Activated naive CD4-positive, alpha-beta T cell treated with anti-CD3 and anti-CD28 coated beads for 36 hours (primary cell): ENCODE measurements around the gene LRP5. TPM values are rescaled to one million over a fixed set of nuclear protein-coding genes. Genes with fewer than 3 reads are reported as not detected.
"Not testable (repeated sequence)": the region's sequence is repeated elsewhere in the genome, so short reads cannot be mapped to it uniquely, and the experiment has no call there.

Experiments
- CTCF ChIA-PET: fragments of 350-600 bp; sonication (Branson Sonifier 250); formaldehyde crosslinking; loops from one replicate; lab custom pipeline; 2021; ENCODE audit warnings: antibody characterized with exemption; lab: Charles Lee
- DNase-seq: peaks from one replicate; pipeline ENCODE4 v3.0.0-alpha.2; 2020
- H3K27ac Mint-ChIP-seq: one replicate; pipeline ENCODE4 v1.8.0; 2021; ENCODE audit warnings: mild to moderate bottlenecking, mixed read lengths
- H3K27me3 Mint-ChIP-seq: one replicate; pipeline ENCODE4 v1.8.0; 2021; ENCODE audit warnings: low read depth, mixed read lengths
- H3K36me3 Mint-ChIP-seq: one replicate; pipeline ENCODE4 v1.8.0; 2021; ENCODE audit warnings: low read depth, mixed read lengths
- H3K4me1 Mint-ChIP-seq: one replicate; pipeline ENCODE4 v1.8.0; 2021; ENCODE audit warnings: low read depth, mixed read lengths
- H3K4me3 Mint-ChIP-seq: one replicate; pipeline ENCODE4 v1.8.0; 2021; ENCODE audit warnings: mild to moderate bottlenecking, moderate library complexity, mixed read lengths
- H3K9me3 Mint-ChIP-seq: one replicate; pipeline ENCODE4 v1.8.0; 2021; ENCODE audit warnings: mixed read lengths
- intact Hi-C: fragments of 100-400 bp; cut with micrococcal nuclease; formaldehyde crosslinking; loops from one replicate; pipeline ENCODE4 v1.15.1; 2023
- total RNA-seq, 2 experiments: library from RNA; stranded (reverse); gene quantifications; one replicate each; pipeline ENCODE4 v1.2.3, GENCODE V29; 2021

LRP5 gene
- total RNA-seq, 2 experiments from 2014 or later: 14.3 to 17.1 TPM

DNA sequence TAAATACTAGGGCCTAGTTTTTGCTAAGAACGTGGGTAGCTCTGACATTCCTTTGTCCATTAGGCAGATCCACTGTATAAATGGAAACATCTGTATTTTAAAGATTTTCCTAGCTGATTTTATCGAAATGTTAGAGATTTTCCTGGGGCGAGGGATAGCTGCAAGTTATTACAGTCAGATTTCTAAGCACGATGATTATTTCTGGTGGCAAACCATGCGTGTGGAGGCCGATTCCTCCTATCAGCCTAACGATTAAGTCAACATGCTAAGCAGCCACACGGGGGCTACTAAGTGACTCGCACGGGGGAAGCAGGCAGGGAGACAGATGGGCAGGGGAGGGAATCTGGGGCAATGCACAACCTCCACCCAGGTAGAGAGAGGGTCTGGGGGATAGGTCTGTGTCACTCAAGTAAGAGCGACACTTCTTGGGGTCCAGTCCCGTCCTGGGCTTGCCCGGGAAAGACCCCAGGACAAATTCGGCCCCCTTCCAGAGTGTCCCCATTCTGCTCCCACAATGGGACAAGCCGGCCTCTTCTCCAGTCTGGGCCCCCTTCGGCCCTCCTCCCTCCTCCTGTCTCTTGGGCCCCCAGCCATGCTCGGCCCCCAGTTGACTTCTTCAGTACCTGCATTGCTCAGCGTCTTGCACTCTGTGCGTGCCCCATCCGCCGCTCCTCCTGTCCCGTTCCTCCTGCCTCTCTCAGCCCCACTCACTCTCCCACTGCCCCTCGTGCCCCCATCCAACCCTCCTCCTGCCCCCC, 41.2 kb upstream of the LRP5 start:
- no peaks in the 10 kb centered on the region for H3K27me3 Mint-ChIP-seq
- H3K27ac Mint-ChIP-seq: peak overlapping the region; percentile 89
- peaks cover 34% of the 10 kb centered on the region for H3K4me1 Mint-ChIP-seq
- H3K9me3 Mint-ChIP-seq: no peaks in the 10 kb centered on the region
- CTCF ChIA-PET: interaction anchor here (1.0 to 6.4 kb wide), 8 partner anchors 11 to 176 kb away, joined by 3 to 62 read pairs (median 6); no protein-coding TSS in a partner anchor
- intact Hi-C loops: loop anchor here (1.0 kb wide), 1 partner anchor 26 kb away; no protein-coding TSS in a partner anchor
- H3K4me3 Mint-ChIP-seq: peak overlapping the region; percentile 96
- peak; percentile 77 for DNase-seq
- peaks cover 8% of the 10 kb centered on the region for H3K36me3 Mint-ChIP-seq

DNA sequence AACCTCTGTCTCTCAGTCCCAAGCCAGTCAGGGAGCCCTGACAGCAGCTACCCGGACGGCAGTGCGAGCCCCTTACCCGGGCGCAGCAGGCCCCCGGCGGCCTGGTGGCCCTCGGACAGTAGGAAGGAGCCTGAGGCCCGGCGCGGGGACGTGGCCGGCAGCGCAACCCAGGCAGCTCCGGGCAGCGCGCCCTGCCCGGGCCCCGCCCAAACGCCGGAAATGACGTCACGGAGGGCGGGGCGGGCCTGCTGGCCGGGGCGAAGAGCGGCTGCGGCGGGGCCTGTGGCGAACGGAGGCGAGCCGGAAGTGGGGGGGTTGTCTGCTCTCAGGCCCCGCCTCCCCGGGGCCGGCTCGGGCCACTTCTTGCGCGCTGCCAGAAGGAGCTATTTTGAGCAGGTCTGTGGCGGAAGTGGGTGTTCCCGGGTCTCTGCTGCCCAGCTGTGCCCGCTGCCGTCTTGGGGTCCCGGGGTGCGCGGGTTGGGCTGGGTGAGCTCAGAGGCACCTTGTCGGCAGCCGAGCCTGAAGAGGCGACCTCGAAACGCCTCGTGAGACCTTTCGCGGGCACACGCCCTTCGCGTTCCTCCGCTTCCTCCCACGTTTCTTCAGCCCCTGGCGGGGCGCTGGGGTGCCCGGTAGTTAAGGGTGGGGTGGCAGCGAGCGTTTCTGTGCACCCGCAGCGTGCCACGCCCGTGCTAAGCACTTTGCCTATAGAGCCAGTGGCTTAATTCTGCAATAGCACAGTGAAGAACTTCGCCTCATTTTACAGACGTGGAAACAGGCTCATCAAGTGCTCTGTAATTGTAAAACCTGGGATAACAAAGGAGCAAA, 40.4 kb upstream of the LRP5 start, which contains the start of gene C11orf24:
C11orf24 (minus strand) TSS at position 193 of the 828 bp plus-strand sequence. CDS start 8,206 bp downstream, outside the sequence.
- H3K27ac Mint-ChIP-seq: peak within 1 kb of the TSS; percentile 90
- intact Hi-C loops: loop anchor here (1.0 to 2.0 kb wide), 3 partner anchors 10 to 59 kb away; partner anchors contain the start of gene KMT5B
- H3K4me3 Mint-ChIP-seq: peak within 1 kb of the TSS; percentile 96
- no peaks in the 10 kb centered on the region for H3K27me3 Mint-ChIP-seq
- CTCF ChIA-PET: interaction anchor here (1.6 to 6.4 kb wide), 3 partner anchors 15 to 63 kb away, joined by 5 to 62 read pairs (median 18); no protein-coding TSS in a partner anchor
- H3K36me3 Mint-ChIP-seq: peaks cover 8% of the 10 kb centered on the region
- peaks cover 34% of the 10 kb centered on the region for H3K4me1 Mint-ChIP-seq
- no peaks in the 10 kb centered on the region for H3K9me3 Mint-ChIP-seq
- peak; percentile 93 for DNase-seq

DNA sequence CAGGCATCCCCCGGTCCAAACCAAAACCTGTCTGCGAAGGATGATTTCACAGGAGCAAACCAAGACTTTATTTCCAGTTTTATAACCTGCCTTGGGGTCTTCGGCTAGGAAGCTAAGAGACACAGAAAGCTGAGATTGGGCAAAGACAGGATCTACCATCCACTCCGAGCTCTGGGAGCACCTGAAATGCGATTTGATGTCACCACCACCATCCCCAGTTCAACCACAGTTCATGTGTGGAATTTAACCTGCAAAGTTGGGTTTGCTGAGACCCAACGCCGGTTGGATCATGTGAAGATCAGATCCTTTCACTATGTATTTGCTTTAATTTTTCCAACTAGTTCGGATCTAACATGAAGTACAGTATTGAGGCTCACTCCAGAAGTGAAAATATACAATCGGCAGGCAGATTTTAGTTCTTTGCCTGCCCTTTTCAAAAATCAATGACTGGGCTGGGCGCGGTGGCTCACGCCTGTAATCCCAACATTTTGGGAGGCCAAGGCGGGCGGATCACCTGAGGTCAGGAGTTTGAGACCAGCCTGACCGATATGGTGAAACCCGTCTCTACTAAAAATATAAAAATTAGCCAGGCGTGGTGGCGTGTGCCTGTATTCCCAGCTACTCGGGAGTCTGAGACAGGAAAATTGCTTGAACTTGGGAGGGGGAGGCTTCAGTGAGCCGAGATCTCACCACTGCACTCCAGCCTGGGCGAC, 39.2 kb upstream of the LRP5 start:
- Mint-ChIP-seq H3K27ac (no peak overlapping the region), H3K4me1 (peaks cover 32% of the 10 kb centered on the region), H3K36me3 (peaks cover 5% of the 10 kb centered on the region), H3K27me3 (no peaks in the 10 kb centered on the region), H3K4me3 (peak overlapping the region; percentile 96), H3K9me3 (no peaks in the 10 kb centered on the region)
- CTCF ChIA-PET: interaction anchor here (0.6 to 6.4 kb wide), 3 partner anchors 16 to 25 kb away, joined by 7 to 62 read pairs (median 18); no protein-coding TSS in a partner anchor
- DNase-seq: no peak
- intact Hi-C loops: loop anchor here (2.0 kb wide), 1 partner anchor 60 kb away; the partner anchor contains the start of gene KMT5B

DNA sequence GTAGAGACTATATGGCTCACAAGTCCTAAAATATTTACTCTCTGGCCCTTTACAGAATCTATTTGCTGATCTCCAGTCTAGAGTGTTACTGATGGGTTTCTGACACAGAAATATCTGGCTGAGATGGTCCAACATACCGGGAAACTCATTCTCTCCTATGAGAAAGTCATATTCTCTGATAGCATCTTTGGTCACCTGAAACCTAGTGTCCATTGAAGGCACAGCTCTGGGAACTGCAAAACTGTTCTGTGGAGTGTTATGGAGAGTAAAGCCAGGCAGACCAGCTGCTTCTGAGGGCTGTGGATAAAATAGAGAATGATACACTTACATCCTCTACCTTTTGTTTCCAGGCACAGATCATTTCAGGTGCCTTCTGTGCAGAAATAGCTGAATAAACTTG, 38.1 kb upstream of the LRP5 start:
- Mint-ChIP-seq H3K9me3 (no peaks in the 10 kb centered on the region), H3K4me3 (no peak overlapping the region), H3K27me3 (no peaks in the 10 kb centered on the region), H3K36me3 (peaks cover 3% of the 10 kb centered on the region), H3K4me1 (peaks cover 26% of the 10 kb centered on the region), H3K27ac (no peak overlapping the region)
- CTCF ChIA-PET: interaction anchor here (0.7 to 6.4 kb wide), 2 partner anchors 23 to 545 kb away, joined by 3 to 62 read pairs; no protein-coding TSS in a partner anchor
- DNase-seq: no peak
- intact Hi-C loops: no loop called here

DNA sequence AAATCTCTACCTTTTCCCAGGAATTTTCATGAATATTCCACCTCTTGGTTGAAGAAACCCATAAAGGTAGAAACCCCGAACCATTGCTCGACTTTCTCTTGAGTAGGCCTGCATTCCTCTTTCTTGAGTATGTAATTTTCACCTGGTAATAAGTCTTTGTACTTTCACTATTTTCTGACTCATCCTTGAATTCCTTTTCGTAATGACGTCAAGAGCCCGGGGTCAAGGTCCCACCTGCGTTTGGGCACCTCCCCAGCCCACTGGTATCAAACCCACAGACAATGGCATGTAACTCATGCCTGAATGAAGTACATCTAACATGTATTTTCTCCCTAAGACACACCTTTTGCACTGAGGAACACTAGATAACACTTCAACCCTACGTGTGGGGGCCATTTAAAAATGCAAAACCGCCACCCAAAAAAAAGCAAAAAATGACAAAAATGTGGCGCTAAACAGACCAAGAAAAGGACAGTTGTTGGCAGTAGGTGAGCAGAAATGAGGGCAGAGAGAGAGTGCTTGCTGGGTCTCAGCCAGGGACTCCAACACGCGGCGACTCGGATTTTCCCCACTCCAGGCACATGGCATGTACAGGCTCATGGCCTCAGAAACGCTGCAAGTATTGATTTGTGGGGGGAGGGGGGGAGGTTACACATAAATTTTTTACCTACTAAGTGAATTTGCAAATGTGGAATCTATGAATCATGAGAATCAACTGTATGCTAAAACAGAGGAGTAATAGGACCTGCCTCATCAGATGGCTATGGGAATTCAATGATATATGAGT, 36.5 kb upstream of the LRP5 start:
- no peak overlapping the region for H3K27ac Mint-ChIP-seq
- CTCF ChIA-PET: no interaction called here
- peaks cover 3% of the 10 kb centered on the region for H3K36me3 Mint-ChIP-seq
- no peaks in the 10 kb centered on the region for H3K9me3 Mint-ChIP-seq
- DNase-seq: no peak
- intact Hi-C loops: no loop called here
- no peak overlapping the region for H3K4me3 Mint-ChIP-seq
- H3K4me1 Mint-ChIP-seq: peaks cover 16% of the 10 kb centered on the region
- H3K27me3 Mint-ChIP-seq: no peaks in the 10 kb centered on the region

DNA sequence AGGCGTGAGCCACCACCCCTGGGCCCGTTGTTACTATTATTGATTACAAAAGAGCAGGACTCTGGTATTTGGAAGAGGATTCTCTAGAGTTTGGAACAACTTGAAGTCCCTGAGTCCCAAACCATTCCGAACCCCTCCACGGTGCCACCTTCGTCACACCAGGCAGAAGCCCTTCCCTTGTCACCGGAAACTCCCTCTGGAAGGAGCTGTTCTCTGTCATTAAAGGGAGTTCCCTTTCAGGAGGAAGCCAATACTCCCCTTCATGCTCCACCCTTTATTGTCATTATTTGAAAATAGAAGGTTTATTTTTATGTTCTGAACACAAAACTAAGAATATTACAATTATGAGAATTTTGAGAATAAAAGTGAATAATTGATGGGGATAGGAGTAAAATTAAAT, 35.5 kb upstream of the LRP5 start:
- CTCF ChIA-PET: no interaction called here
- peaks cover 3% of the 10 kb centered on the region for H3K36me3 Mint-ChIP-seq
- no peak overlapping the region for H3K27ac Mint-ChIP-seq
- intact Hi-C loops: no loop called here
- H3K4me1 Mint-ChIP-seq: peaks cover 19% of the 10 kb centered on the region
- no peaks in the 10 kb centered on the region for H3K9me3 Mint-ChIP-seq
- no peaks in the 10 kb centered on the region for H3K27me3 Mint-ChIP-seq
- no peak overlapping the region for H3K4me3 Mint-ChIP-seq
- no peak for DNase-seq

DNA sequence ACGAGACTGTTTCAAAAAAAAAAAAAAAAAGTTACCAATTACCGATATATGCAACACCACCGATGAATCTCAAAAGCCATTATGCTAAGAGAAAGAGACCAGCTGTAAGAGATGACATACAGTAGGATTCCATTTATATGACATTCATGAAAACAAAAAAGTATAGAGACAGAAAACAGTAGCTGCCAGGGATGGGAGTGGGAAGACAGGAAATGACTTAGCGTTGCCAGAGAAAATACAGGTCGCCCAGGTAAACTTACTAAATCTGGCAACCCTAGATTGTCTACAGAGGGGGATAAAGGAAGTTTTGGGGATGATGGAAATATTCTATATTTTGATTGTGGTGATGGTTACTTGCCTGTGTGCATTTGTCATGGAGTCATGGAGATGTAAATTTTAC, 32.7 kb upstream of the LRP5 start:
- Mint-ChIP-seq H3K36me3 (peaks cover 1% of the 10 kb centered on the region), H3K4me1 (peaks cover 30% of the 10 kb centered on the region), H3K27me3 (no peaks in the 10 kb centered on the region), H3K4me3 (no peak overlapping the region), H3K27ac (no peak overlapping the region), H3K9me3 (peaks cover 5% of the 10 kb centered on the region)
- no peak for DNase-seq
- intact Hi-C loops: no loop called here
- CTCF ChIA-PET: interaction anchor here (0.7 to 3.0 kb wide), 3 partner anchors 18 to 132 kb away, joined by 7 to 13 read pairs (median 10); no protein-coding TSS in a partner anchor

DNA sequence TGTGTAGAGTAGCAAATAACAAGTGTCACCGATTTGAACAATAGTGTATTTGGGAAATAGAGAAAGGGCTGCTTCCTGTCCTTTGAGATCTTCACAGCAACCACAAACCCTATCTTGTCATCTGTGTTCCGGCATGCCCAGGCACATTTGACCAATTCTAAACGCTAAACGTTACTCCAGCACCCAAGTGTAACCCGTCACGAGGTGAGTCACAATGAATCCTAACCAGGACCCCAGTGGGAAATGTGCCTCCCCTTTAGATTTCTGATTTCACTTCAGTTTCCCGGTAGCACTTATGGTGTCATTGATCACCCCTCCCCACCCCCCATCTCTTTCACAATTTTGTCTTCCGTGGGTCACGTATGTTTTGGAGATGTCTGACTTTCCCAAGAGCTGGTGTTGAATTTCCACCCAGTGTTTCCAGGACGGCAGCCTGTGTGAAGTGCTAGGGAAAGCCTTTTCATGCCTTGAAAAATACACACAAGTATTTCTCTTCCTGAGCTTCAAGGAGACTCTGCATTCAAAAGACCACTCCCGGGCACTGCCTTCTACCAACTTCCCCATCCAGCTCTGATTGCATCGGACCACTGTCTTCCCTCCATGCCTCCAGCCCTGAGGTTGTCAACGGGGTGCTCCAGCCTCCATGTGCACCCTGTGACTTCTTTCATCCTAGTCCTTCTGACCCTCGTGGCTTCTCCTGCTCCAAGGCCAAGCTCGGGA, 30.1 kb upstream of the LRP5 start:
- Mint-ChIP-seq H3K9me3 (peaks cover 6% of the 10 kb centered on the region), H3K4me3 (peak overlapping the region; percentile 62), H3K27me3 (no peaks in the 10 kb centered on the region), H3K27ac (peak overlapping the region; percentile 79), H3K4me1 (peaks cover 26% of the 10 kb centered on the region), H3K36me3 (peaks cover 2% of the 10 kb centered on the region)
- DNase-seq: peak; percentile 83
- intact Hi-C loops: loop anchor here (1.0 to 2.0 kb wide), 2 partner anchors 10 to 178 kb away; partner anchors contain the start of gene PPP6R3
- CTCF ChIA-PET: interaction anchor here (3.0 kb wide), 1 partner anchor 25 kb away, joined by 10 read pairs; no protein-coding TSS in a partner anchor

DNA sequence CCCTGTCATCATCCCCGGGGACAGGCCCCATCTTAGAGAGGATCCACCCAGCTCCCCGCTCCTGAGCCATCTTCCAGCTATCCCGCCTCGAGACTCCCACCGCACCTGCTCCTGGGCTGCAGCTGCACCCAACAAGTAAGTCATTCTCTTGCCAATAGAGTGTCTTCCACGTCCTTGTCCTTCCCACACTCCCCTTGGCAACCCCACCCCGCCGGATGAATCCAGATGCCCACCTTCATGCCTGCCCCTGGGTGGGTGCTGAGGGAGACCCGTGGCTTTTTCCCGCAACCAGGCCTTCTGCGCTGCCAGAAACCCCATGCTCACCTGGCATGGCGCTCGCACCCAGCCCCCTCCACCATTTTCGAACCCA, 29.5 kb upstream of the LRP5 start:
- H3K4me3 Mint-ChIP-seq: peak overlapping the region; percentile 62
- H3K27me3 Mint-ChIP-seq: no peaks in the 10 kb centered on the region
- DNase-seq: no peak
- H3K36me3 Mint-ChIP-seq: peaks cover 2% of the 10 kb centered on the region
- intact Hi-C loops: loop anchor here (1.0 to 2.0 kb wide), 2 partner anchors 11 to 178 kb away; partner anchors contain the start of gene PPP6R3
- peak overlapping the region; percentile 79 for H3K27ac Mint-ChIP-seq
- H3K9me3 Mint-ChIP-seq: peaks cover 6% of the 10 kb centered on the region
- H3K4me1 Mint-ChIP-seq: peaks cover 26% of the 10 kb centered on the region
- CTCF ChIA-PET: interaction anchor here (3.0 kb wide), 1 partner anchor 25 kb away, joined by 10 read pairs; no protein-coding TSS in a partner anchor

DNA sequence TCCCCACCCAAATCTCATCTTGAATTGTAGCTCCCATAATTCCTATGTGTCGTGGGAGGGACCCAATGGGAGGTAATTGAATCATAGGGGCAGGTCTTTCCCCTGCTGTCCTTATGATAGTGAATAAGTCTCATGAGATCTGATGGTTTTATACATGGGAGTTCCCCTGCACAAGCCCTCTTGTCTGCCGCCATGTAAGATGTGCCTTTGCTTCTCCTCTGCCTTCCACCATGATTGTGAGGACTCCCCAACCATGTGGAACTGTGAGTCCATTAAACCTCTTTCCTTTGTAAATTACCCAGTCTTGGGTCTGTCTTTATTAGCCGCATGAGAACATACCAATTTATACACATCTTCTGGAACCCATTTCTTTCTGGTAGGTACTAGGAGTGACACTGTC, 27.8 kb upstream of the LRP5 start:
- H3K4me3 Mint-ChIP-seq, H3K27ac Mint-ChIP-seq, H3K36me3 Mint-ChIP-seq, H3K9me3 Mint-ChIP-seq, DNase-seq, intact Hi-C loops, H3K27me3 Mint-ChIP-seq: not testable (repeated sequence)
- CTCF ChIA-PET: interaction anchor here (1.2 kb wide), 1 partner anchor 27 kb away, joined by 3 read pairs; no protein-coding TSS in a partner anchor
- peaks cover 26% of the 10 kb centered on the region for H3K4me1 Mint-ChIP-seq
